Measurements from ENCODE around the gene STARD6. TPM values are rescaled to one million over a fixed set of nuclear protein-coding genes. Genes with fewer than 3 reads are reported as not detected.
"Not testable (repeated sequence)": the region's sequence is repeated elsewhere in the genome, so short reads cannot be mapped to it uniquely, and the experiment has no call there.

The STARD6 gene, protein sequence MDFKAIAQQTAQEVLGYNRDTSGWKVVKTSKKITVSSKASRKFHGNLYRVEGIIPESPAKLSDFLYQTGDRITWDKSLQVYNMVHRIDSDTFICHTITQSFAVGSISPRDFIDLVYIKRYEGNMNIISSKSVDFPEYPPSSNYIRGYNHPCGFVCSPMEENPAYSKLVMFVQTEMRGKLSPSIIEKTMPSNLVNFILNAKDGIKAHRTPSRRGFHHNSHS
- total RNA-seq: not detected

DNA sequence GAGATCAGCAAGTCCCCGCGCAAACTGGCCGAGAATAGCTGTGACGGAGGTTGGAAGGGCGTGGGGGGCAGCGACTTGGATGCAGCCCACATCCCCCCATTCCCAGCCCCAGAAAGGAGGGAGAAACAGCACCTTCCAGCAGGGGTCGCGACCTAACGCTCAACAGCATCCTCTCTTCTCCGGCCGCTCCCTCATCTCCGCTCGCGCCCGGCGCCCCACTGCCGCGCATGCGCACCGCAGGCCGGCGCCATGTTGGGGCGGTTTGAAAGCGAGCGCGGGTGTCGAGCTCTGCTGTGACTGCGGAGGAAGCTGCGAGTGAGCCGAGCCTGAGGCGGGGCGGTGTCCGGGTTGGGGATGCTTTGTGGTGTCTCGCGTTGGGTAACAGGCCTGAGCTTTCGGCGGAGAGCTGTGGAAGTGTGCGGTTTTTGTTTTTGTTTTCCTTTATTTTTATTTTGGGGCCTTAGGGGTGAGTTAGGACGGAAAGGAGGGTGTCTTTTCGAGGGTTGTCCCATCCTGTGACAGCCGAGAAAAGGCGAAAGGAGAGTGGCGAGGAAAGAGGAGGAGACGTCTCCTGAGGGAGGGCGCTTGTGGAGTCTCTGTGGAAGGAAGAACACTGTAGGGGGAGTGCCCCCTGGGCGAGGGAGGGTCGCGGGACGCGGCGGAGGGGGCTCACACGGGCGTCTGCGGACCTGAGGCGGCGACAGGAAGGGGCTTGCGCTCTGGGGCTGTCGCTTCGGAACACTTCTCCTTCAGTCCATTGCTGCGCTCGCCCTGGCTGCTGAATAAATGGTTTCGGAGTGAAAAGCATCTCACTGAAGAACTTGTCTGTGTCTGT lies at the start of gene STARD6, which contains the start of gene C18orf54:
Gene STARD6 (minus strand): TSS at position 199 of the 835 bp plus-strand sequence. CDS start 3,285 bp downstream, outside the sequence.
Gene C18orf54 (plus strand): TSS at position 247 of the 835 bp plus-strand sequence. CDS start 2,667 bp downstream, outside the sequence.
- peak; percentile 99 for ATAC-seq
- DNase-seq (ENCODE audit: low spot score): peak; percentile 85

DNA sequence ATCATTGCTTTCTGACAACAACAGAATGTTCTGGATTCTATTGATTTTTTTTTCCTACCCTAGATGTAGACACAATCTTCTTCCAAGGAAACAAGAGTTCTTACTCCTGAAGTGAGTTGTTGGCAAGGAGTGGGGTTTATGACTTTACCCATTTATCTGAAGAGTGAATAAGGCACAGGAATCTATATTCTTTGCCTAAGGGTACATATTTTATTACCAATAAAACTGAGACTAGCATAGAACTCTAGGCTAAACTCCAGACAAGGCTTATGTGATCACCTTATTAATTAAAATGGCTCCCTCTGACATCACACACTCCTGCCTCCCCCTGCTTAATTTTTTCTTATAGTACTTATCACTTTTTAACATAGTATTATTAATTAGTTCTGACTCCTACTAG lies 47.6 kb upstream of the STARD6 start:
- DNase-seq (ENCODE audit: low spot score) (no peak), ATAC-seq (no peak)

DNA sequence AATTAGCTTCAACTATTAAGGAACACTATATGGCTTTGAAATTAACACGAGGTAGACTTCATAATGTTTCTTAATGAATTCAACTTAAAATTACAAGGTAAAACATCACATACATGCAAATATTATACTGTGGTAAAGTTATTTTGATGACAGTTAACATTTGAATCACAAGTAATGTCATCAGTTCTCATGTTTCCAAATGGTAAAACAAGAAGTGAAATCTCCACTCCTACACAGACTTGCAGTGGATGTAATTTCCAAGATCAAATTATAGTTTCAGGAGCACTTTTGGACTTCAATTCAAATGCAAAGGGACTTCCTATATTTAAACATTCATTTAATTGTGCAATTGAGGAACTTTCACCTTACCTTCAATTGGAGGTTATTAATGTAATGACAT lies 39.1 kb upstream of the STARD6 start:
- no peak for ATAC-seq

DNA sequence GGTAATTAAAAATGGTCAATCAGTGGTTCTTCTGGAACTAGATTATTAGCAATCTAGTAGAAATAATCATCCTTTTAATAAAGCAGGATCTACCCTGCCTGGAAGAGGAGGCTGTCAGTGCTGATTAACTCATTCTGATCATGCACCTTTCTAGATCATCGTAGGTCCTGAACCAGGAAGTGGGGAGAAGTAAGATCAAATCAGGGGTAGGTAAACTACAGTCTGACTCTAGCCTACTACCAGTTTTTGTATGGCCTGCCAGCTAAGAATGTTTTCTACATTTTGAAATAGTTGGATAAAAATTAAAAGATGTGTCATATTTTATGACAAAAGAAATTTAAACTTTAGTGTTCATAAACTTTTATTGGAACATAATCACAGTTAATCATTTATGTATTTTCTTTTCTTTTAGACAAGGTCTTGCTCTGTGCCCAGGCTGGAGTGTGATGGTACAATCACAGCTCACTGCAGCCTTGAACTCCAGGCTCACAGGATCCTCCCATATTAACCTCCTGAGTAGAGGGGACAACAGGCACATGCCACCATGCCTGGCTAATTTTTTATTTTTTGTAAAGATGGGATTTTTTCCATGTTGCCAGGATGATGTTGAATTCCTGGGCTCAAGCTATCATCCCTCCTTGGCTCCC lies 36.1 kb upstream of the STARD6 start:
- no peak for DNase-seq (ENCODE audit: low spot score)
- ATAC-seq: no peak

More for the DNA sequence above, 39.1 kb upstream of the STARD6 start:
- DNase-seq (ENCODE audit: low spot score): no peak

DNA sequence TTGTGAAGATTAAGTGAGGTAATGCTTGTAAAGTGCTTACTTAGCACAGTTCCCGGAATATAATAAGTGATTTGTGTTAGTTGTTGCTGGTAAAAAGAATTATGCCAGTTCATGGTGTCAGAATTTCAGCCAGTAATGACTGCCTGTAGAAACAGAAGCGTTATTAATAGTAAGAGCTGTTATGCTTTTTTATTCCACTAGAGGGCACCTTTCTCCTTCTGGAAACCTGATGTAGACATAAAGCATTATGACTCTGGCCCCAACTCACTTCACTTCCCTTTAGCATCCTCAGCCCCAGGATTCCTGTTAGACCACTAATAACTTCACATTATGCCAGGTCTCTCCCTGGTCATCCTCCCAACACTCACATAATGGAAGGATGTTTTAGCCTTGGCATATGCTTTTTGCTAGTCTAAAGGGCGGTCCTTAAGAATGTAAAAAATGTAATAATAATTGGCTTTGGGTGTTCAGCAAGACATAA lies 34.9 kb upstream of the STARD6 start:
- DNase-seq (ENCODE audit: low spot score) (no peak), ATAC-seq (peak; percentile 89)

DNA sequence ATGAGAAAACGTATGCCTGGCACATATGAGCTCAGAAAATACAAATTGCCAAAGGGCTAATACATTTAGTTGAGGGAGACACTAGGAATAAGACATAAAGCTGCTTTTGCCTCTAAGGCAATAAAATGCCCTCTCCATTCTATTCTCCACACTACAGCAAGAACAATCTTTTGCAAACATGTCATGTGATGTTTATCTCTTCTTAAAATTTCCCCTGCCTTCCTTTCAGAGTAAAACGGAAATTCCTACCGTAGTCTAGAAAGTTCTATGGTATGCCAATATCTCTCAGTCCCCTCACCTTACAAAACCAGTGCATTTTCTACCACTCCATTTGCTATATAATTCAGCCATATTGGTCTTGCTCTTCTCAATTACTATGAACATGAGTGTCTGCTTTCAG lies 33.2 kb upstream of the STARD6 start:
- ATAC-seq: no peak

DNA sequence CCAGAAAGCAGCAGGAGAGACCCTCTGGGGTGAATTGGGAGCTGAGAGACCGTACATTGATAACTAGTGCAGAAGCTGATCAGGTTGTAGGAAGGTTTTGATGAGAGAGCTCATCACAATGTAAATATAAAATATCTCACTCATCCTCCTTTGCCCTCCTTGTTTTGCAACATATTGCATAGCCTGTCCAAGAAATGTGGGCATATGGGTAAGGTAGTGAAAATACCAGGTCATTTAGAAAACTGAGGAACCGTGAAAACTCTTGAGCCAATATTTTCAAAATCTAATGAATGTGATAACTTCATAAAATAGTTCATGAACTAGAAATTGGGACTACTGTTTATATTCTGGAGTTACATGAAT lies 31.5 kb upstream of the STARD6 start:
- DNase-seq (ENCODE audit: low spot score) (no peak), ATAC-seq (no peak)

More for the DNA sequence above, 33.2 kb upstream of the STARD6 start:
- DNase-seq (ENCODE audit: low spot score): no peak

DNA sequence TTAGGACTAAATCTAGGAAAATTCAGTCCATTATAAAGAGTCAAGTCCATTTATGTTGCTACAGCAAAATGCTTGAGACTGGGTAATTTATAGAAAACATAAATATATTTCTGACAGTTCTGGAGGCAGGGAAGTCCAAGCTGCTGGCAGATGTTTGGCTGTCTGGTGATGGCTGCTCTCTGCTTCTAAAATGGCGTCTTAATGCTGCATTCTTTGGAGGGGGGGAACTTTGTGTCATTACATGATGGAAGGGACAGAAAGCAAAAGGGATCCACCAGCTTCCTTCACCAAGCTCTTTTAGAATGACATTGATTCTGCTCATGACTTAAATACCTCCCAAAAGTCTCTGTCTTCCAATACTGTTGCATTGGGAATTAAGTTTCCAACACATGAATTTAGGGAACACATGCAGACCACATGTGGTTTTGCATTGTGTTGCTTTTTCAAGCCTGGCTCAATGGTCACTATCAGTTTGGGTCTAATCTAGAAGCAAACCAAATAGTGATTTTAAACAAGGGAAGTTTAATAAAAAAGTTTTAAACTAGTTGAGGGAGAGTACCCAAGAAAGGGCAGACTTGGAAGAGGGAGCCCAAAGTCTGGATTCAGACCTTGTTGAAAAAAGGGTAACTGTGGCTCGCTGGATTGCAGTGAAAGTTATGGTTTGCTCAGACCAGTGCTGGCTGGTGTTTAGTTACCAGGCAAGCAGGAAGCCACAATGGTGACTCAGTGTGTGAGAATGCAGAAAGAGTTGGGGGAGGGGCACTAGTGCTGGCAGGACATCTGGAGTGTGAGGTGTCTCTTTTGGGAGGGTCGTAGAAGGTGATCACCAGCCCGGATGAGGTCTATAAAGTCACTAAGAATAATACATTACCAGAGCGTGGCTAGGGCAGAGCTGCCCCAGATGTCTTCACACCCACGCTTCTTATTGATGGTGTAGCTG lies 30.8 kb upstream of the STARD6 start:
- ATAC-seq (no peak), DNase-seq (ENCODE audit: low spot score) (no peak)

DNA sequence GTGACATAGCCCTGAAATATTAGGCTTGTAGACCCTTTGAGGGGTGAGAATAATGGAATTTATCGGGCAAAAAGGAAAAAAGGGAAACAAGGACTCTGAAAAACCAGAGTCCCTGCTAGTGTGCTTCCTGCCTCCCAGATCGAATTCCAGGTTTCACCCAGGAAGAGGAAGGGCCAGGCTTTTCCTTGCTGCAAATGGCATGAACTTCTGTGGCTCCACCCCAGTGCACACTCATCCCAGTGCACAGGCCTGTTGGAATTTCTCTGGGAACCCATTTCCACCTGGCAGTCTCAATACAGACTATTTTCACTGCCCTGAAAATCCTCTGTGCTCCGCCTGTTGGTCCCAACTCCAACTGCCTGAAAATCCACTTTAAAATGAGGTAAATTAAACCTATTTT lies 30.0 kb upstream of the STARD6 start:
- ATAC-seq: no peak
- DNase-seq (ENCODE audit: low spot score): no peak

DNA sequence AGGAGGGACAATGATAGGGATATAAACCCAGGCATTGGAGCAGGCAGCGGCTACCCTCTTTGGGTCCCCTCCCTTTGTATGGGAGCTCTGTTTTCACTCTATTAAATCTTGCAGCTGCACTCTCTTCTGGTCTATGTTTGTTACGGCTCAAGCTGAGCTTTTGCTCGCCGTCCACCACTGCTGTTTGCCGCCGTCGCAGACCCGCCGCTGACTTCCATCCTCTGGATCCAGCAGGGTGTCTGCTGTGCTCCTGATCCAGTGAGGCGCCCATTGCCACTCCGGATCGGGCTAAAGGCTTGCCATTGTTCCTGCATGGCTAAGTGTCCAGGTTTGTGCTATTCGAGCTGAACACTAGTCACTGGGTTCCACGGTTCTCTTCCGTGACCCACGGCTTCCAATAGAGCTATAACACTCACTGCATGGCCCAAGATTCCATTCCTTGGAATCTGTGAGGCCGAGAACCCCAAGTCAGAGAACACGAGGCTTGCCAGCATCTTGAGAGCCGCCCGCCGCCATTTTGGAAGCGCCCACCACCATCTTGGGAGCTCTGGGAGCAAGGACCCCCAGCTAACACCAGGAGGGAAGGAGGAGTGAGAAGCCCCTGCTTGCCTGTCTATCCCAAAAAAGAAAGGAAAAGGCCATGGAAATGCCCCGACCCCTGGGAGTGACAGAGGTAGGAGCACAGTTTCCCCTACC lies 29.3 kb upstream of the STARD6 start:
- ATAC-seq; DNase-seq (ENCODE audit: low spot score): not testable (repeated sequence)

DNA sequence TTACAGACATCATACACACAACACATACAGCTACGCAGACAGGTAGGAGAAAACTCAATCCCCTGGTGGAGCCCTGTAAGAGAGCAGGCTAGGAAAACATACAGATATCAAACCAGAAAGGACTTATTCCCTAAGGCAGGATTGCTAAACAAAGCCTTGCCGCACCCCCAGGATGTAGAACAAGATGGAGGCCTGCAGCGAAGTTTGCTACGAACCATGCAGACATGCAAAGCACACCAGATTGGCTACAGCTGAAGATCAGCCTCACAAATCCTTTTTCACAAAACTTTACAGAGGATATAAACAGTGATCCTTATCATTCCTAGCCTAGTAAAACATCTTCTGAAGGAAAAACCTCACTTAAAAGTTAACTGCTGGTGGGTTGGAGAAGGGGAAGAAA lies 28.4 kb upstream of the STARD6 start:
- no peak for ATAC-seq
- DNase-seq (ENCODE audit: low spot score): no peak

DNA sequence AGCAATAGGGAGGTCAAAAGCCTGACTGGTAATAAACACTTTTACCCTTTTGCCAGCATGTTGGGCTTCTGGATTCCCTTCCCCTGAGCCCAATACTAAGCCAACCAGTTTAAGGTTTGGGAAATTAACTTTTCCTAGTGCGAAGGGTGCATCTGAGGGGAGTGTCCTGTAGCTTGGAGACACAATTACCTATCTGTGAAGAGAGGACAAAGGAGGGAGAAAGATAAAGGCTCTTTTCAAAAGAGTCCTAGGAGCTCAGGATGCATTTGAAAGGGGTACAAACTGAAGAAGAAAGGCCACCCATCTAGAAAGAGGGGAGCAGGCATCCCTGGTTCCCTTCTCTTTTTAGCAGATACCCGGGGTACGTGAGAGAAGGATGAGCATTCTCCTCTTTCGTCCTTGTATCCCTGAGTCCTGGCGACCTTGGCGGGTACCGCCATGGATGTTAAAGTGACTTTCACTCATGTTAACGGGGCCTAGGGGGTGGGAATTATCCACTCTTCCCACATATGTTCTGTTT lies 25.1 kb upstream of the STARD6 start:
- DNase-seq (ENCODE audit: low spot score) (no peak), ATAC-seq (no peak)

DNA sequence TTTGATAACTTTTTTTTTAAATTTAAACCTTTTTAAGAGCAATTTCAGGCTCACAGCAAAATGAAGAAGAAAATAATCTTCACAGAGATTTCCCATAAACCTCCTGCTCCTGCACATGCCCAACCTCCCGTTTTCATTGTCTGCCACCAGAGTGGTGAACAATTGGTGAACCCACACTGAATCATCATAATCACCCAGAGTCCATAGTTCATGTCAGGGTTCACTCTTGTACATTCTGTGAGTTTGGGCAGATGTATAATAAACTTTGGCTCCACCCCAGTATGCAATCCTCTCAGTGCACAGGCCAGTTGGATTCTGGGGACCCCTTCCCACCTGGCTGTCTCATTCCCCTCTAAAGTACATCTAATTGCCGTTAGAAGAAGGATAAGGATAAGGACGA lies 24.4 kb upstream of the STARD6 start:
- DNase-seq (ENCODE audit: low spot score): no peak
- ATAC-seq: no peak

DNA sequence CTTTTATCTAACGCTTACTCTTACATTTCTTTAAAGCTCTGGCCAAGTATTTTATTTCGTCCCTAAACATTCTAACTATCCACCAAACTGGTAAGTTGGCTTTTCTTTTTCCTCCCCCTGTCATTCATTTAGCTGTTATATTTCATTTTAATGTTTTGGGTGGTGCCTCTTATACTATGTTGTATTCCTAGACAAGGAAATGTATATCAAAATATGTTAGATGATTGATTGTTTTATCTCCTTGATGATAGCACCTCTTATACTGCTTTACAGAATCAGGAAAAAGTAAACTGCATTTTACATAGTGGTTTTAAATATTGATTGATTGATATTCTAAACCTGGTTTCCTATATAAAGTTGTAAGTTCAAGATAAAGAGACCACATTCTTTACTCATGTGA lies 24.0 kb upstream of the STARD6 start:
- DNase-seq (ENCODE audit: low spot score) (no peak), ATAC-seq (no peak)

DNA sequence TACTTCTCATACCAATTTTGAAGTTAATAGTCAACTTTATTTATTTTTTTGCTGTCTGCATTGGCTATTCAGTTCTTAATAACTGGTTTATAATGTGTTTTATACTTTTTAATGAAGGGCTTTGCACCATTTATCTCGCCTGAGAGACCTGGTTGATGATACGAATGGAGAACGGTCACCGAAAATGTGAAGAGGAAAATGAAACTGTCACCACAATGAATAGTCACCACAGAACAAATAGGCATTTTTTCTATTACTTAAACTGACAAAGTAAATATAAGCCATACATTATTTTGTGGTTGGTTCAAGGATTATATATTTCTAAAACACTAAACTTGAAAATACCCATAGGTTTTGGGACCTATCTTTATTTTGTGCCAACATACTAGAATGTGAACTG lies 20.4 kb upstream of the STARD6 start:
- DNase-seq (ENCODE audit: low spot score) (no peak), ATAC-seq (no peak)

DNA sequence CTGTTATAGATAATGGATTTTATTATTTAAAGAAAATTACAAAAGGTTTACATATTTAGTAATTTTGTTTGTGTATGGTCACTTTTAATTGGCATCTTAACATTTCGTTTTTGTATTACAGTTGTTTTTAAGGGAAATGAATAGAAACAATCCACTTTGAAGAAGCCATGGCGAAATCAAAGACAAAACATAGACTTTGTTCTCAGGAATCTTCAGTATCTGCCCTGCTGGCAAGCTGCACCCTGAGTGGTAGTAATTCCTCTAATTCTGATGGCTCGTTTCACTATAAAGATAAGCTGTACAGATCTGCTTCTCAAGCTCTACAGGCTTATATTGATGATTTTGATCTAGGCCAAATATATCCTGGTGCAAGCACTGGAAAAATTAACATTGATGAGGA lies 2.7 kb upstream of the STARD6 start:
- no peak for DNase-seq (ENCODE audit: low spot score)
- no peak for ATAC-seq

DNA sequence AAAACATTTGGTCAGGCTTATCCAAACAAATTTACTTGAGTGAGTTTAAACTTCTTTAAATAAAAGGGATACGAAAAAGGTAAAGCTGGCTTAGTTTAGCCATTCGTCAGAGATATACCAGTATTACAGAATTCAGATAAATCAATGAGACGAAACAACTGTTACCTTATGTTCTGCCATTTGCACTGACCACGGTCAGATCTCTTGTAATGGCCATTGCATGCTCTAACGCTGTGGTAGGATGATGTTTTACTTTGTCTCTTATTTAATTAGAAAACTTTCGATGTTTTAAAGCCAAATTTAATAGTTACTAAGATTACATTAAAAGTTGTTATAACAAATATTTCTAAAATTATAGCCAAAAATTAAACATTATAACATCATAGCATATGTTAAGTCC lies 1.6 kb upstream of the STARD6 start:
- DNase-seq (ENCODE audit: low spot score) (no peak), ATAC-seq (no peak)

DNA sequence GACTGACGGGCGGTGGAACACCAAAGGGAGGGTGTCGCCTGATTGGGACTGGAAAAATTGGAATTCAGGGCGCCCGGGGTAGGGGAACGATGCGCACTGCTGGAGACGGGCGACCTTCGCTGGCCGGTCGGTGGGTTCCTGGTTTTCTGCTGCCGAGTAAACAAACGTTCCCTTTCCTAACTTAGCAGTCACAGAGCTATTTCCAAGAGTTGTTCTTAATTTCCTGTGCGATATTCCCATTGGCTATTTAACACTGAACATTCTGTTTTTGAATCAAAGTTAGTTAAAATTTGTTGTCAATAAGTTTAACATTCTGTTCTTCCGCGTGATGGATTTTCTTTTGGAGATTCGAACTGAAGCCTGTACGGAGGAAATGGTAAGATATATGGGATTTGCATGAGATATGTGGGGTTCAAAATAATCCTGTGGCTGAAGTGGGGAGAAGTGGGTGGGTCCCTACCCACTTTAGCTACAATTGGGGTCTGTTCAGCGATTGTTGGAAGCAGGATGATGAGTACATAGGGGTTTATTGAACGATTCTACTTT lies 910 bp upstream of the STARD6 start:
- DNase-seq (ENCODE audit: low spot score) (no peak), ATAC-seq (no peak)

DNA sequence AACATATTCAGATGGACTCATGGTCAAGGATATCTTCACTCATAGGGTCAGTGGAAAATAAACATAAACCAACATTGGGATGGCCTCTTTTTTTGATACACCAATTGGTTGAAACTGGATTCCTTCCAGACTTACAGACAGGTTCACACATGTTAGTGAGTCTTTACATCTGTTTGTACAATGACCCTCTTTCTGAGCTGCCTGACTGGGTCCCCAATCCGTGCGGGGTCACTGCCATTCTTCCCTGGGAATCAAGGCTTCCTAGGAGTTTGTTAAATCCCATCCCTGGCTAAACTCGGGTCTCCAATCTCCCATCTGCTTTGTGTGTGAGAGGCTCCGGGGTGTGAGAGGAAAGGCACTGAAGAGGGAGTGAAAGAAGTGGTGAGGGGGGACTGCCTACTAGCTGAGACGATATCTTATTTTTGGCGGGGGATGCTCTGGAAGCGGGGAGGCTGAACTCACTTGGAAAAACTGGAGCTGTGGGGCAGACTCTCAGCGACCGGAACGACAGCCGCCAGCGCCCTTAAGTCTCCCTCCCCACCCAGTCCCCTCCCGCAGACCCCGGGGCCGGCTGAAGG lies 487 bp downstream of the STARD6 start:
- DNase-seq (ENCODE audit: low spot score): no peak
- no peak for ATAC-seq
